Esophagus muscularis mucosa (tissue), 4 donors: ENCODE results near the gene CMTM4.

Experiments used
- EP300 ChIP-seq: sonication (generic); formaldehyde crosslinking; IDR thresholded peaks from one replicate; pipeline ENCODE4 v1.6.1; 2017; ENCODE audit warnings: antibody characterized with exemption
- POLR2A ChIP-seq: fragments of 450-650 bp; IDR thresholded peaks from one replicate; pipeline ENCODE4 v1.6.1; 2017; ENCODE audit warnings: antibody characterized with exemption, moderate library complexity, mild to moderate bottlenecking, low read depth
- POLR2AphosphoS5 ChIP-seq, 2 donors: sonication (generic); formaldehyde crosslinking; IDR thresholded peaks; one replicate each; pipeline ENCODE4 v1.6.1; 2017; ENCODE audit warnings: antibody characterized with exemption in 2 of 2
- TF ChIP-seq, protein P1 (sequence below), 3 experiments: fragments of 200-600 bp in 2 of 3; fragments of 450-650 bp in 1 of 3; sonication (generic) in 2 of 3; IDR thresholded peaks; one replicate each; pipeline ENCODE4 v1.5.1; 2017 to 2019; ENCODE audit warnings: antibody characterized with exemption in 3 of 3, mild to moderate bottlenecking in 2 of 3, moderate library complexity in 1 of 3

DNA sequence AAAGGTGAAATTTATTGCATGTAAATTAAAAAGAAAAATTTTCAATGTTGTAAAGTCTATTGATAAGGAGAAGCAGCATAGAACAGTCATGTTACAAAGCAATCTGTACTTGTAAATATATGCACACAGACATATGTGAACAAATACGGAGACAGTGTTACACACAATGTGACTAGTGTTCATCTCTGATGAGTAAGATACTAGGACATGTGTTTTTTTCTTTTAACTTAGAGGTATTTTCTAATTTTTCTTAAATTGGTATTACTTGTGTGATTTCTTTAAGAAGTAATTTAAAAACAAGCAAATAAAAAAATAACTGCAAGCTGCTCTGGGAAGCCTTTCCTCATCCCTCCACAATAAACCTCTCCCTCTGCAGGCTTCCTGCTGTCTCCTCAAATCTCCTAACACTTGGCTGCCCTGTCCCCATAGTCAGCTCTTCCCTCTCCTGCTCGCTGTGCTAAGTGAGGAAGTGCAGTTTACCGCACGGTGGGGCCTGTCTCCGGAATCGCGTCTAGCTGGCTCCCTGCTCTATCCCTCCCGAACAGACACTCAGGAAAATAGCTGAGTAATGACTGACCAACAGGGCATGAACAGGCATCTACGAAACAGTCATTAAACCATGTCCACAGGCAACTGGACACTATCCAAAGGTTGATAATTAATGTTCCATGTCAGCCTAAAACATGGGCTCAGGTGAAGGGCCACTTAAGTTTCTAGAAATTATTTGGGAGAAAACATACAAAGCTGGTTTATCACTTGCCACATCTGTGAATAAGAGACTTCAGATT lies 35.9 kb downstream of the CMTM4 start:
- TF ChIP-seq, protein P1, sequence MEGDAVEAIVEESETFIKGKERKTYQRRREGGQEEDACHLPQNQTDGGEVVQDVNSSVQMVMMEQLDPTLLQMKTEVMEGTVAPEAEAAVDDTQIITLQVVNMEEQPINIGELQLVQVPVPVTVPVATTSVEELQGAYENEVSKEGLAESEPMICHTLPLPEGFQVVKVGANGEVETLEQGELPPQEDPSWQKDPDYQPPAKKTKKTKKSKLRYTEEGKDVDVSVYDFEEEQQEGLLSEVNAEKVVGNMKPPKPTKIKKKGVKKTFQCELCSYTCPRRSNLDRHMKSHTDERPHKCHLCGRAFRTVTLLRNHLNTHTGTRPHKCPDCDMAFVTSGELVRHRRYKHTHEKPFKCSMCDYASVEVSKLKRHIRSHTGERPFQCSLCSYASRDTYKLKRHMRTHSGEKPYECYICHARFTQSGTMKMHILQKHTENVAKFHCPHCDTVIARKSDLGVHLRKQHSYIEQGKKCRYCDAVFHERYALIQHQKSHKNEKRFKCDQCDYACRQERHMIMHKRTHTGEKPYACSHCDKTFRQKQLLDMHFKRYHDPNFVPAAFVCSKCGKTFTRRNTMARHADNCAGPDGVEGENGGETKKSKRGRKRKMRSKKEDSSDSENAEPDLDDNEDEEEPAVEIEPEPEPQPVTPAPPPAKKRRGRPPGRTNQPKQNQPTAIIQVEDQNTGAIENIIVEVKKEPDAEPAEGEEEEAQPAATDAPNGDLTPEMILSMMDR (IDR thresholded peaks at IDR 0.05) = peak; percentile 20 to 40 (median 35)
- TF ChIP-seq EP300 (no peak), POLR2AphosphoS5 (IDR thresholded peaks at IDR 0.05) (peak in 1 of 2 donors; percentile 62), POLR2A (no peak)
